Skeletal muscle satellite cell (primary cell): ENCODE results near the gene ZDHHC15. TPM values are rescaled to one million over a fixed set of nuclear protein-coding genes. Genes with fewer than 3 reads are reported as not detected.
A peak's percentile ranks its signal among the peaks of the same experiment; 100 is the strongest.
"Not testable (repeated sequence)": the region's sequence is repeated elsewhere in the genome, so short reads cannot be mapped to it uniquely, and the experiment has no call there.

Source experiments
- H3K27me3 ChIP-seq: 2 replicates; pipeline ENCODE4 v1.7.0; 2013; ENCODE audit warnings: low read length; ENCODE audit not compliant: control insufficient read depth, insufficient read depth
- H3K36me3 ChIP-seq: 2 replicates; pipeline ENCODE4 v1.7.0; 2013; ENCODE audit warnings: mild to moderate bottlenecking, control low read depth, low read length; ENCODE audit not compliant: insufficient read depth
- H3K4me1 ChIP-seq: 2 replicates; pipeline ENCODE4 v1.7.0; 2013; ENCODE audit warnings: low read length; ENCODE audit not compliant: control insufficient read depth, insufficient read depth
- H3K4me2 ChIP-seq: 2 replicates; pipeline ENCODE4 v1.7.0; 2013; ENCODE audit warnings: mild to moderate bottlenecking, low read length
- H3K4me3 ChIP-seq: 2 replicates; pipeline ENCODE4 v1.7.0; 2013; ENCODE audit warnings: low read length
- H3K9ac ChIP-seq: 2 replicates; pipeline ENCODE4 v1.7.0; 2013; ENCODE audit warnings: mild to moderate bottlenecking, low read depth, low read length, moderate library complexity
- H3K9me3 ChIP-seq: replicated peaks from 2 replicates; pipeline ENCODE4 v1.7.0; 2013; ENCODE audit warnings: mild to moderate bottlenecking, control low read depth, low read length
- total RNA-seq: library from RNA; depleted of rRNA; stranded (reverse); fragments of >200 nt; gene quantifications from 2 replicates; pipeline ENCODE4 v1.2.3, GENCODE V29; 2012; rRNA removed

The ZDHHC15 gene, protein sequence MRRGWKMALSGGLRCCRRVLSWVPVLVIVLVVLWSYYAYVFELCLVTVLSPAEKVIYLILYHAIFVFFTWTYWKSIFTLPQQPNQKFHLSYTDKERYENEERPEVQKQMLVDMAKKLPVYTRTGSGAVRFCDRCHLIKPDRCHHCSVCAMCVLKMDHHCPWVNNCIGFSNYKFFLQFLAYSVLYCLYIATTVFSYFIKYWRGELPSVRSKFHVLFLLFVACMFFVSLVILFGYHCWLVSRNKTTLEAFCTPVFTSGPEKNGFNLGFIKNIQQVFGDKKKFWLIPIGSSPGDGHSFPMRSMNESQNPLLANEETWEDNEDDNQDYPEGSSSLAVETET
- 0.22 TPM in 1 of 2 replicates, not detected in the other for total RNA-seq

DNA sequence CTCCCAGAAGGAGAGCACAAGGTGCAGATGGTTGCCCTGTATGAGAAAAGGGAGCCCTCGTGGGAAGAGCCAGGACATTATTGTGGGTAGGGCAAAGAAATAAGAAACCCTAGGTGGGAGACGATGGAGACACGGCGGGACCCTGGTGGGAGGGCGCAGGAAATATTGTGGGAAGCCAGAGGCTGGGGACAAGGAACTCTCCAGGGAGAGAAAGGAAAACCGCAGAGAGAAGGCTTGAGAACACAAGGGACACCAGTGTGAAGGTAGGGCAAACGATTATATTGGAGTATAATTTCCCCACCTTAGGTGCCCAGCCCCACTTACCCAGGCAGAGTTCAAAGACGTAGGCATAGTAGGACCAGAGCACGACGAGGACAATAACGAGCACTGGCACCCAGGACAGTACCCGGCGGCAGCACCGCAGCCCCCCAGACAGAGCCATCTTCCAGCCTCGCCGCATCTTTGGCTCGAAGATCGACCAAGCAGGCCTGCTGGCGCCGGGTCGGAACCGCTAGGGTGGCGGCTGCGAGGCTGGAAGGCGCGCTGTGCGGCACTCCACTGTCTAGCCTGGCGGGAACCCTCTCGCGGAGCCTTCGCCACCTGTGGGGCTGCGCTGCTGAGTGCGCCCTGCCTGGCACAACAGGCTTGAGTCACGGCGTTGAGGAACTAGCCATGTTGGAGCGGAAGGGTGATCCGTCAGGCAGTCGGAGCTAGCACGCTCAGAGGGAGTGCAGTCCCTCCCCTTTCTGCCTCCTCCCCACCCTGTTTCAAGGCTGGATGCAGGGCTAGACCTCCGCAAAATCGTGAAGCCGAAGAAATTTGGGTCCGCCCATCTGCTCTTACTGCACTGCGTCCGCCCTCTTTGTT lies at the start of gene ZDHHC15:
ZDHHC15 (minus strand) TSS at position 473 of the 867 bp plus-strand sequence; CDS start at position 460, 13 bp downstream.
- Histone ChIP-seq H3K9me3 (no peaks in the 10 kb centered on the region), H3K36me3 (no peaks in the 10 kb centered on the region), H3K4me3 (peak within 1 kb of the TSS; percentile 66), H3K4me1 (no peaks in the 10 kb centered on the region), H3K4me2 (peak within 1 kb of the TSS; percentile 74), H3K9ac (peak within 1 kb of the TSS; percentile 14), H3K27me3 (no peaks in the 10 kb centered on the region)

DNA sequence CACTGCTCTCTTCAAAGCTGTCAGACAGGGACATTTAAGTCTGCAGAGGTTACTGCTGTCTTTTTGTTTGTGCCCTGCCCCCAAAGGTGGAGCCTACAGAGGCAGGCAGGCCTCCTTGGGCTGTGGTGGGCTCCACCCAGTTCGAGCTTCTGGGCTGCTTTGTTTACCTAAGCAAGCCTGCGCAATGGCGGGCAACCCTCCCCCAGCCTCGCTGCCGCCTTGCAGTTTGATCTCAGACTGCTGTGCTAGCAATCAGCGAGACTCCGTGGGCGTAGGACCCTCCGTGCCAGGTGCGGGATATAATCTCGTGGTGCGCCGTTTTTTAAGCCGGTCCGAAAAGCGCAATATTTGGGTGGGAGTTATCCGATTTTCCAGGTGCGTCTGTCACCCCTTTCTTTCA lies 37.7 kb upstream of the ZDHHC15 start:
- H3K36me3 ChIP-seq, H3K27me3 ChIP-seq, H3K9ac ChIP-seq, H3K4me2 ChIP-seq, H3K4me1 ChIP-seq, H3K4me3 ChIP-seq, H3K9me3 ChIP-seq: not testable (repeated sequence)

DNA sequence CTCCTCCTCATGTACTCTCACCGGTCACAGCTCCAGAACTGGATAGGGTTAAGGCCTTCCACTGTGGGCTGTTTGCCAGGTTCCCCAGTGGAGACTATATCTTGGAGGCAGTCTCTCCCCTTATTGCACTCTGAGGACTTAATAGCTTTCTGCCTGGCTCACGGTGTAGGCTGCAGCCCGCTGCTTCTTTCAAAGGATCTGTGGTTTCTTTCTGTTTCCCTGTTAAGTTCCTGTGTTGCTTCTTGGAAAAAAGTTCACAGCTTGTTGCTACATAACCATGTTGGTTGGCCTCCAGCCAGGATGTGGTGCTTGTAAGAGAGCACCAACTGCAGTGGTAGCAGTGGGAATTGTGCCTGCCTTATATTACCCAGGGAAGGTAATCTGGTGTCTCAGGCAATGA lies 24.9 kb upstream of the ZDHHC15 start:
- H3K36me3 ChIP-seq, result no peaks in the 10 kb centered on the region
- no peaks in the 10 kb centered on the region for H3K27me3 ChIP-seq
- no peaks in the 10 kb centered on the region for H3K4me1 ChIP-seq
- no peaks in the 10 kb centered on the region for H3K9me3 ChIP-seq
- H3K4me2 ChIP-seq, result no peak overlapping the region
- H3K9ac ChIP-seq, result no peak overlapping the region
- H3K4me3 ChIP-seq, result no peak overlapping the region

DNA sequence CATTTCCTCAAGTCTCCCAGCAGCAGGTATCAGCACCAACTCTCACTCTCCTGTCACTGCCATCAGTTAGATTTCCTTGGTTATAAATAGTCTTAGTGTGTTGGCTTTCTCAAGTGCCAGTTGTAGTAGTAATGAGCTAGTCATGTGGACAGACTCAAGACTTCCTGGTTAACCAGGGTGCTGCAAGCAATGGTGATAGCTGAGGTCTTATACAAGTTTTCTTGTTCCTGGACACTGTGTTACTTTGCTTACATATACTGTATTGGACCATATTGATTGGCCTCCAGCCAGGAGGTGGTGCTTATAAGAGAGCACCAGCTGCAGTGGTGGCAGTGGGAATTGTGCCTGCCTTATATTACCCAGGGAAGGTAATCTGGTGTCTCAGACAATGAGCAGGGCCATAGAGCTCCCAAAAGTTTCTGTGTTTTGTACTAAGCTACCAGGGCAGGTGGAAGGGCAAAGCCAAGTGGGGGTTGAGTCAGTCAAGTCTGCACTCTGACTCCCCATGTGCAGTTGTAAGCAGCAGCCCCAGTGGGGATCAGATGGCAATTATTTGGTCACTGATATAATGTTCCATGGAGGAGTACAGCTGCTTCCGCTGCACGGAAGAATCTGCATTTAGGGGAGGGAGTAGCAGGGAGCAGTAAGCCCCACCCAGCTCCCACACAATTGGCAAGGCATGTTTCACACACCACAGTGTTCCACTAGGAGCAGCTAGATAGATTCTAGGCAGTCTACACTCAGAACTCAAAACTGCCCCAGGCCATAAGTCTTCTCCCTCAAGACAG lies 24.1 kb upstream of the ZDHHC15 start:
- Histone ChIP-seq H3K9ac (no peak overlapping the region), H3K4me1 (no peaks in the 10 kb centered on the region), H3K9me3 (no peaks in the 10 kb centered on the region), H3K27me3 (no peaks in the 10 kb centered on the region), H3K4me2 (no peak overlapping the region), H3K36me3 (no peaks in the 10 kb centered on the region), H3K4me3 (no peak overlapping the region)

DNA sequence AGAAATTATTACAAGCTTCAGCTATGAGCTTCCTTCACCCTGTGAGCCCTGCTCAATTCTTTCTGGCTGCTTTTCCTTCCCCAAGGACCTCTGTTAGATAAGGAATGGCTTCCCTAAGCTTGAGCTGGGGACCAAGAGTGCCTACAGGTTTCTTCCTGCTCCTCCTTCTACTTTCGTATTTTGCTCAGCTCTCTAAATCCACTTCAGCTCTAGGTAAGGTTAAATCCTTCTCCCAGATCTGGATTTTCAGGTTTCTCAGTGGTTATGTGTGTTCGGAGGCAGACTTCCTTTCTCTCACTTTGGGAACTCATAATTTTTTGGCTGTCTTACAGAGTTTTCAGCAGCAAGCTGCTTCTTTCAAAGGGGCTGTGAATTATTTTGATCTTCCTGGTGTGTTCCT lies 21.9 kb upstream of the ZDHHC15 start:
- H3K36me3 ChIP-seq, result no peaks in the 10 kb centered on the region
- no peaks in the 10 kb centered on the region for H3K9me3 ChIP-seq
- no peak overlapping the region for H3K4me2 ChIP-seq
- H3K9ac ChIP-seq, result no peak overlapping the region
- H3K27me3 ChIP-seq, result no peaks in the 10 kb centered on the region
- H3K4me3 ChIP-seq, result no peak overlapping the region
- no peaks in the 10 kb centered on the region for H3K4me1 ChIP-seq

DNA sequence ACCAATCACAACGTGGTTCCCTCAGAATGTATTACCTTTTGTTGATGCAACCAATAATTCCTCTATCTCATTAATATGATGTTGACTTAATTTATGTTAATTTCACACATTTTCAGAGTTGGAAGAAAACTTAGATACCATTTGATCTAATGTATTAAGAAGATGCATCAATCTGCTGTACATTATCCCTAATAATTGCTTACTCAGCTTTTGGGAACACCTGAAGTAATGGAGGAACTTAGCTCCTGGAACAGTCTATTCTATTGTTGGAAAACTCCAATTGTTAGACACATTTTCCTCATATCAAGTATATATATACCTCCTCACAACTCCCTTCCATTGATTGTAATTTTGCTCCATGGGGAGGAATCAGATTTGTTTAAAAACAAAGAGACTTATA lies 38.9 kb downstream of the ZDHHC15 start:
- Histone ChIP-seq H3K9ac (no peak overlapping the region), H3K4me1 (no peaks in the 10 kb centered on the region), H3K4me3 (no peak overlapping the region), H3K4me2 (no peak overlapping the region), H3K36me3 (no peaks in the 10 kb centered on the region), H3K9me3 (no peaks in the 10 kb centered on the region), H3K27me3 (no peaks in the 10 kb centered on the region)

DNA sequence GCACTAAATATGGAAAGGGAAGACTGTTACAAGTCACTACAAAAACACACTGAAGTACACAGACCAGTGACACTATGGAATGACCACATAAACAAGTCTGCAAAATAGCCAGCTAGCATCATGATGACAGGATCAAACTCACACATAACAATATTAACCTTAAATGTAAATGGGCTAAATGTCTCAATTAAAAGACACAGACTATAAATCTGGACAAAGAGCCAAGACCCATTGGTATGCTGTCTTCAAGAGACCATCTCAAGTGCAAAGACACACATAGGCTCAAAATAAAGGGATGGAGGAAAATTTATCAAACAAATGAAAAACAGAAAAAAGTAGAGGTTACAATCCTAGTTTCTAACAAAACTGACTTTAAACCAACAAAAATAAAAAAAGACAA lies 61.1 kb downstream of the ZDHHC15 start:
- H3K9ac ChIP-seq, H3K9me3 ChIP-seq, H3K4me1 ChIP-seq, H3K36me3 ChIP-seq, H3K4me2 ChIP-seq, H3K4me3 ChIP-seq, H3K27me3 ChIP-seq: not testable (repeated sequence)

DNA sequence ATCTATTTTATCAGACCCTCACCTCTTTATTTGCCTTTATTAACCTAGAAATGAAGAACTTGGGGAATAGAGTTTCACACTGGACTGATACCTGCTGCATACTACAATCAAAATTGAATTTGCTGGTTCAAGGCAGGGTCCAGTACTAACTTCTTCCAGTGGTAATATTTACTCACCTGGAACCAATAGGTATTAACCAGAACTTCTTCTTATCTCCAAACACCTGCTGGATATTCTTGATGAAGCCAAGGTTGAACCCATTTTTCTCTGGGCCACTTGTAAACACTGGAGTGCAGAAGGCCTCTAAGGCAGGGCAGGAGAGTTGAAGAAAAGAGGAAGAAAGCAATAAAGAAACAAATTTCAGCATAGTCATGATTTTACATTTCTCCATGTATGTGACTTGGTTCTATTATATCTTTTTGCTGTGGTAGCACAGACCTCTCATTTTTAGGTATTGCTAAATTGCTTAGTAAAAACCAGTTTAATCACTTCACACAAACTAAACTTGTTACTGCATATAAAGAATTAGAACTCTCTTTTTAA lies 101.1 kb downstream of the ZDHHC15 start:
- no peaks in the 10 kb centered on the region for H3K36me3 ChIP-seq
- H3K9me3 ChIP-seq, result no peaks in the 10 kb centered on the region
- H3K9ac ChIP-seq, result no peak overlapping the region
- H3K4me2 ChIP-seq, result no peak overlapping the region
- no peaks in the 10 kb centered on the region for H3K4me1 ChIP-seq
- H3K27me3 ChIP-seq, result no peaks in the 10 kb centered on the region
- no peak overlapping the region for H3K4me3 ChIP-seq

DNA sequence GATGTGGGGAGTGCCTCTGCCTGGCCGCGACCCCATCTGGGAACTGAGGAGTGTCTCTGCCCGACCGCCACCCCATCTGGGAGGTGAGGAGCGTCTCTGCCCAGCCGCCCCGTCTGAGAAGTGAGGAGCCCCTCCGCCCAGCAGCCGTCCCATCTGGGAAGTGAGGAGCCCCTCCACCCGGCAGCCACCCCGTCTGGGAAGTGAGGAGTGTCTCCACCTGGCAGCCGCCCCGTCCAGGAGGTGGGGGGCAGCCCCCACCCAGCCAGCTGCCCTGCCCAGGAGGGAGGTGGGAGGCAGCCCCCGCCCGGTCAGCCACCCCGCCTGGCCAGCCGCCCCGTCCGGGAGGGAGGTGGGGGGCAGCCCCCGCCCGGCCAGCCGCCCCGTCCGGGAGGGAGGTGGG lies 115.7 kb downstream of the ZDHHC15 start:
- H3K4me2 ChIP-seq, H3K4me1 ChIP-seq, H3K4me3 ChIP-seq, H3K36me3 ChIP-seq, H3K27me3 ChIP-seq, H3K9ac ChIP-seq, H3K9me3 ChIP-seq: not testable (repeated sequence)

DNA sequence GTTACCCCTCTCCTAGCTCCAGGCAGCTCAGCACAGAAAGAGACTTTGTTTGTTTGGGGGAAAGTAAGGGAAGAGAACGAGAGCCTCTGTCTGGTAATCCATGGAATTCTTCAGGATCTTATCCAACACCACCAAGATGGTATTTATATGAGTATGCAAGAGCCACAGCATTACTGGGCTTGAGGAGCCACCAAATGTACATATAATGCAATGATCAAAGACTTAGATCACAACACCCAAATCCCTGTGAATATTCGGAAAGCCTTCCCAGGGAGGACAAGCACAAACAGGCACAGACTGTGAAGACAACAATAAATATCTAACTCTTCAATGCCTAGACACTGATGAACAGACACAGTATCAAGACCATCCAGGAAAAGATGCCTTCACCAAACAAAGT lies 132.4 kb downstream of the ZDHHC15 start:
- no peaks in the 10 kb centered on the region for H3K27me3 ChIP-seq
- H3K4me1 ChIP-seq, result no peaks in the 10 kb centered on the region
- H3K4me3 ChIP-seq, result no peak overlapping the region
- no peak overlapping the region for H3K4me2 ChIP-seq
- H3K9ac ChIP-seq, result no peak overlapping the region
- no peaks in the 10 kb centered on the region for H3K36me3 ChIP-seq
- H3K9me3 ChIP-seq, result no peaks in the 10 kb centered on the region

DNA sequence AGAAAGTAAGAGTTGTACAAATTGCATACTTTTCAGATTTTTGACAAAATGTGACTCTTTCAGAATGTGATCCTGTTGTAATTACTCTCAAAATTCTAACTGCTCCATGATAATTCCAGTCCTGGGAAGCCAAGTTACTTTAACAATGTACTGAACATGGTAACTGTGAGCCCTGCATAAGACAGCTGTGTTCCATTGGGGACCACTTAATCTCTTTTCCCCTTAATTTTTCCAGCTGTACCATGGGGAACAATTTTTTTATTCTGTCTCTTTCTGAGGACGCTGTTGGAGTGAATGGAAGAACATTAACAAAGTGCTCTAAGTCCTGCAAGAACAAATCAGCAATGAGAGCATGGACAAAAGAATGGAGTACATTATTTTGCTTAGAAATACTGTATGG lies 153.1 kb downstream of the ZDHHC15 start:
- H3K4me2 ChIP-seq, result no peak overlapping the region
- H3K4me1 ChIP-seq, result no peaks in the 10 kb centered on the region
- no peaks in the 10 kb centered on the region for H3K36me3 ChIP-seq
- no peaks in the 10 kb centered on the region for H3K9me3 ChIP-seq
- H3K27me3 ChIP-seq, result no peaks in the 10 kb centered on the region
- H3K4me3 ChIP-seq, result no peak overlapping the region
- no peak overlapping the region for H3K9ac ChIP-seq
